ENCODE data around the gene AMMECR1. TPM values are rescaled to one million over a fixed set of nuclear protein-coding genes. Genes with fewer than 3 reads are reported as not detected.

The AMMECR1 gene
- total and polyA plus RNA-seq, 2 of the 8 experiments (the other 6 are each of a cell fraction or from before 2014, with no cell fraction given): 10.2 to 21.2 TPM

DNA sequence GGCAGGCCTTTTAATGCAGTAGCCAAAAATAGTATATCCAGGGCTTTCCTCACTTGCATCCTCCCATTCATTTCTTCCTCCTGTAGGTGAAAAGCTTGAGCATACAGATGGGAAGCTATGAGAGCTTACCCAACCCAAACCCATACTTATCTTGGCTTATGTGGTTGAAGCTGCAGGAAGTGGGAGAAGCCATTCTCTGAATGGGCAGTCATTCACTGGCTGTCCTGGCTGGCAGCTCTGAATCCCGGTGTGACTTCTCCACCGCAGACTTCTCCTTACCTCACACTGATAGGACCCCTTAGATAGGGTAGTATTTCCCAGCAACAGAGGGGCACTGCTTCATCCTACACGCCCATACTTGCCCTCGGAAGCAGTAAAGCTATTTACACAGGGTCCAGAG is 125.4 kb downstream of the AMMECR1 start:
- no peak overlapping the region for H2AK5ac ChIP-seq (ENCODE audit: low read depth, low read length)
- no peak overlapping the region for H4K8ac ChIP-seq (ENCODE audit: extremely low read depth, insufficient read depth, low read length)
- H3K79me2 ChIP-seq (ENCODE audit: control insufficient read depth in 1 of 2, insufficient read depth in 2 of 2, low read length in 2 of 2): no peaks in the 10 kb centered on the region
- H4K91ac ChIP-seq (replicated peaks; ENCODE audit: insufficient read length, low read length): no peak overlapping the region
- no peak overlapping the region for H3K4ac ChIP-seq (replicated peaks; ENCODE audit: insufficient read length, low read depth, low read length)
- ChIA-PET POLR2A (ENCODE audit: partially characterized antibody) (no interaction called here), CTCF (ENCODE audit: partially characterized antibody) (interaction anchor here (1.6 kb wide), 2 partner anchors 8 to 17 kb away, joined by 3 to 4 read pairs; no protein-coding TSS in a partner anchor)
- H3K56ac ChIP-seq (replicated peaks; ENCODE audit: insufficient read length, low read depth, low read length): no peak overlapping the region
- no peaks in the 10 kb centered on the region for H3K36me3 ChIP-seq (ENCODE audit: control insufficient read depth in 2 of 4, insufficient read depth in 4 of 4, low read length in 3 of 4)
- no peak overlapping the region for H3K4me2 ChIP-seq (ENCODE audit: insufficient read depth in 1 of 2, low read depth in 2 of 2, low read length in 2 of 2)
- no peak overlapping the region for H4K5ac ChIP-seq (ENCODE audit: insufficient read length, low read depth, low read length)
- H3K9me3 ChIP-seq (ENCODE audit: insufficient read depth in 2 of 2, low read depth in 1 of 2, low read length in 1 of 2): no peaks in the 10 kb centered on the region
- H3K27me3 ChIP-seq (replicated peaks in 1 of 4; ENCODE audit: control insufficient read depth in 3 of 4, extremely low read depth in 1 of 4, insufficient read depth in 3 of 4, low read length in 3 of 4): no peaks in the 10 kb centered on the region
- no peaks in the 10 kb centered on the region for H3K4me1 ChIP-seq (replicated peaks in 1 of 4; ENCODE audit: control insufficient read depth in 3 of 4, insufficient read depth in 4 of 4, low read length in 3 of 4)
- WGBS, 2 experiments (ENCODE audit: extremely low coverage in 1 of 2, insufficient coverage in 1 of 2, insufficient read length in 1 of 2, insufficient replicate concordance in 2 of 2, low coverage in 1 of 2, low lambda C conversion rate in 2 of 2, missing lambda C conversion rate in 1 of 2): 80% methylated on average over 4 of the region's 4 CpGs; no CpG with 5 or more reads in 1 of the 2 experiments
- no peak overlapping the region for H2AFZ ChIP-seq (ENCODE audit: low read length)
- H2BK20ac ChIP-seq (ENCODE audit: low read length): no peak overlapping the region
- no peak overlapping the region for H2BK12ac ChIP-seq (ENCODE audit: low read depth, low read length)
- no peak overlapping the region for H3K14ac ChIP-seq (ENCODE audit: insufficient read length)
- H3K23me2 ChIP-seq (ENCODE audit: low read depth, low read length): no peaks in the 10 kb centered on the region
- no peak overlapping the region for H3K4me3 ChIP-seq (ENCODE audit: extremely low read depth in 1 of 4, insufficient read depth in 2 of 4, low read depth in 3 of 4, low read length in 4 of 4)
- H2BK5ac ChIP-seq (ENCODE audit: low read depth, low read length): no peak overlapping the region
- no peaks in the 10 kb centered on the region for H4K20me1 ChIP-seq (replicated peaks in 1 of 2; ENCODE audit: control insufficient read depth in 1 of 2, insufficient read depth in 2 of 2, low read length in 2 of 2)
- no peak overlapping the region for H3K23ac ChIP-seq (ENCODE audit: insufficient read length)
- no peak overlapping the region for H3K18ac ChIP-seq (ENCODE audit: extremely low read depth, low read length)
- H3K79me1 ChIP-seq (ENCODE audit: low read depth, low read length): no peaks in the 10 kb centered on the region
- H3K27ac ChIP-seq (ENCODE audit: low read depth, low read length): no peak overlapping the region
- DNase-seq (ENCODE audit: low read depth in 1 of 2, low spot score in 2 of 2) (no peak), FAIRE-seq (no peak)
- no peak overlapping the region for H3K9ac ChIP-seq (replicated peaks in 1 of 4; ENCODE audit: extremely low read depth in 1 of 4, low read depth in 3 of 4, low read length in 3 of 4)
- H2BK120ac ChIP-seq (replicated peaks; ENCODE audit: low read depth, low read length): no peak overlapping the region
- no peak overlapping the region for H2BK15ac ChIP-seq (ENCODE audit: low read length)
- no peak for TF ChIP-seq BRCA1 (IDR thresholded peaks at IDR 0.05; ENCODE audit: low read depth, low read length)
- no peak for TF ChIP-seq TAF7 (optimal IDR thresholded peaks at IDR 0.05; ENCODE audit: borderline replicate concordance, low read depth, low read length)
